GM23338 (cell line): ENCODE data around the gene TMEM207. TPM values are rescaled to one million over a fixed set of nuclear protein-coding genes. Genes with fewer than 3 reads are reported as not detected.

Source experiments
- ATAC-seq: fragments of 200-7000 bp; cut with Tn5 transposase; 3 replicates; pipeline ENCODE4 v1.9.1; 2020
- DNase-seq: peaks from one replicate; pipeline ENCODE4 v3.0.0-alpha.2; 2015; ENCODE audit warnings: low spot score
- H2AFZ ChIP-seq: fragments of 200-600 bp; sonication (generic); 2 replicates; pipeline ENCODE4 v1.8.0; 2016; ENCODE audit warnings: antibody characterized with exemption, mild to moderate bottlenecking, moderate library complexity
- H3F3A ChIP-seq: fragments of 200-600 bp; sonication (generic); replicated peaks from 2 replicates; pipeline ENCODE4 v1.8.0; 2017; ENCODE audit warnings: antibody characterized with exemption, mixed run types, low read depth
- H3K27ac ChIP-seq: fragments of 200-600 bp; sonication (generic); 2 replicates; pipeline ENCODE4 v1.6.1; 2016; ENCODE audit warnings: low read depth
- H3K27me3 ChIP-seq: fragments of 200-600 bp; sonication (generic); 2 replicates; pipeline ENCODE4 v1.8.0; 2016; ENCODE audit warnings: mild to moderate bottlenecking, mixed run types, moderate library complexity; ENCODE audit not compliant: insufficient read depth
- H3K36me3 ChIP-seq: fragments of 200-600 bp; sonication (generic); 2 replicates; pipeline ENCODE4 v1.8.0; 2016; ENCODE audit warnings: mild to moderate bottlenecking; ENCODE audit not compliant: insufficient read depth
- H3K4me1 ChIP-seq: fragments of 200-600 bp; sonication (generic); 2 replicates; pipeline ENCODE4 v1.8.0; 2016; ENCODE audit warnings: mild to moderate bottlenecking, moderate library complexity; ENCODE audit not compliant: insufficient read depth
- H3K4me2 ChIP-seq: fragments of 200-600 bp; sonication (generic); 2 replicates; pipeline ENCODE4 v1.7.1; 2017; ENCODE audit warnings: mixed run types
- H3K4me3 ChIP-seq: fragments of 200-600 bp; sonication (generic); 2 replicates; pipeline ENCODE4 v1.6.1; 2016; ENCODE audit warnings: mixed run types
- H3K79me2 ChIP-seq: fragments of 200-600 bp; sonication (generic); replicated peaks from 2 replicates; pipeline ENCODE4 v1.8.0; 2017; ENCODE audit warnings: mild to moderate bottlenecking; ENCODE audit not compliant: insufficient read depth
- H3K9me2 ChIP-seq: fragments of 200-600 bp; sonication (generic); 2 replicates; pipeline ENCODE4 v1.8.0; 2017; ENCODE audit not compliant: insufficient read depth
- H4K20me1 ChIP-seq: fragments of 200-600 bp; sonication (generic); replicated peaks from 2 replicates; pipeline ENCODE4 v1.8.0; 2017; ENCODE audit warnings: mild to moderate bottlenecking; ENCODE audit not compliant: insufficient read depth
- H3K27ac Mint-ChIP-seq: 2 replicates; pipeline ENCODE4 v1.8.0; 2020; ENCODE audit warnings: inconsistent platforms, mild to moderate bottlenecking, moderate library complexity, mixed read lengths
- H3K27me3 Mint-ChIP-seq: 3 replicates; pipeline ENCODE4 v1.8.0; 2022; ENCODE audit warnings: low read depth, mild to moderate bottlenecking, moderate library complexity, mixed read lengths, inconsistent platforms; ENCODE audit not compliant: insufficient read depth, poor library complexity
- H3K36me3 Mint-ChIP-seq: 3 replicates; pipeline ENCODE4 v1.8.0; 2021; ENCODE audit warnings: low read depth, mild to moderate bottlenecking, inconsistent platforms, moderate library complexity, mixed read lengths
- H3K4me1 Mint-ChIP-seq: 3 replicates; pipeline ENCODE4 v1.8.0; 2020; ENCODE audit warnings: mild to moderate bottlenecking, inconsistent platforms, mixed read lengths
- H3K4me3 Mint-ChIP-seq: 3 replicates; pipeline ENCODE4 v1.8.0; 2021; ENCODE audit warnings: moderate library complexity, mild to moderate bottlenecking, inconsistent platforms, mixed read lengths
- H3K9me3 Mint-ChIP-seq: 3 replicates; pipeline ENCODE4 v1.8.0; 2020; ENCODE audit warnings: moderate library complexity, mild to moderate bottlenecking, inconsistent platforms, mixed read lengths
- JUNB ChIP-seq: IDR thresholded peaks from one replicate; pipeline ENCODE4 v1.6.1; 2016; ENCODE audit warnings: antibody characterized with exemption; ENCODE audit not compliant: unreplicated experiment
- POLR2AphosphoS5 ChIP-seq: IDR thresholded peaks from 2 replicates; pipeline ENCODE4 v1.6.1; 2016; ENCODE audit warnings: antibody characterized with exemption, low read depth
- ZNF114 ChIP-seq: fragments of 250-450 bp; sonication (Bioruptor Pico); IDR thresholded peaks from 2 replicates; pipeline ENCODE4 v1.5.0; 2020; ENCODE audit warnings: mild to moderate bottlenecking, moderate library complexity
- ZNF331 ChIP-seq: fragments of 250-450 bp; sonication (Bioruptor Pico); IDR thresholded peaks from 2 replicates; pipeline ENCODE4 v1.5.0; 2020; ENCODE audit warnings: low read depth, mild to moderate bottlenecking, moderate library complexity
- polyA plus RNA-seq: library from polyadenylated mRNA; unstranded; fragments of >200 nt; fragmentation: Nextera tagmentation; extraction: Ambion mirVana; gene quantifications from 2 replicates; pipeline ENCODE4 v1.2.1, GENCODE V29; 2016
- total RNA-seq: library from RNA; depleted of rRNA; stranded (reverse); fragments of >200 nt; shearing (Covaris generic); gene quantifications from 2 replicates; pipeline ENCODE4 v1.2.3, GENCODE V29; 2014
- TF ChIP-seq, protein P1 (sequence below): fragments of 250-450 bp; sonication (Bioruptor Pico); IDR thresholded peaks from 2 replicates; pipeline ENCODE4 v1.5.0; 2020; ENCODE audit warnings: mild to moderate bottlenecking, moderate library complexity
- TF ChIP-seq, protein P2 (sequence below): IDR thresholded peaks from 2 replicates; pipeline ENCODE4 v1.6.1; 2016; ENCODE audit warnings: antibody characterized with exemption
- TF ChIP-seq, protein P3 (sequence below), 2 experiments: fragments of 200-600 bp in 1 of 2; sonication (generic) in 1 of 2; conservative IDR thresholded peaks; 2 replicates each; pipeline versions ENCODE4 v1.5.1 to v1.6.1; 2016 to 2017; ENCODE audit warnings: antibody characterized with exemption in 2 of 2, low read depth in 2 of 2, mild to moderate bottlenecking in 2 of 2, moderate library complexity in 1 of 2

Gene TMEM207
- total and polyA plus RNA-seq, 2 experiments from 2014 or later: not detected

DNA sequence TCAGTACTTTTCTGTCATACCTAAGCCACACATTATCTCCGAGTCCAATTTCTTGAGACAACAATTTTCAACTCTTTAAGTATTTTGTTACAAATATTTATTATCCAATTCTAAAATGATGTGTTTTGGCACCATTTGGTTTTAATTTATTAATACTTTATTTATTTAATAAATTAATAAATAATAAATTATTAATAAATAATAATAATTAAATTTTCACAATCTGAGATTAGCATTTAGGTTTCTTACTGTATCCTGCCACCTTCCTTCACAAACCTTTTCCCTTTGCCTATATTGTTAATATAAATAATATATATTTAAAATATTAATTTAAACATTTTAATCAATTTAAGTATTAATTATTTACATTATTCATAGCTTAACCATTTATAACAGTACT, 23.9 kb downstream of the TMEM207 start (continued):
- TF ChIP-seq, protein P1, sequence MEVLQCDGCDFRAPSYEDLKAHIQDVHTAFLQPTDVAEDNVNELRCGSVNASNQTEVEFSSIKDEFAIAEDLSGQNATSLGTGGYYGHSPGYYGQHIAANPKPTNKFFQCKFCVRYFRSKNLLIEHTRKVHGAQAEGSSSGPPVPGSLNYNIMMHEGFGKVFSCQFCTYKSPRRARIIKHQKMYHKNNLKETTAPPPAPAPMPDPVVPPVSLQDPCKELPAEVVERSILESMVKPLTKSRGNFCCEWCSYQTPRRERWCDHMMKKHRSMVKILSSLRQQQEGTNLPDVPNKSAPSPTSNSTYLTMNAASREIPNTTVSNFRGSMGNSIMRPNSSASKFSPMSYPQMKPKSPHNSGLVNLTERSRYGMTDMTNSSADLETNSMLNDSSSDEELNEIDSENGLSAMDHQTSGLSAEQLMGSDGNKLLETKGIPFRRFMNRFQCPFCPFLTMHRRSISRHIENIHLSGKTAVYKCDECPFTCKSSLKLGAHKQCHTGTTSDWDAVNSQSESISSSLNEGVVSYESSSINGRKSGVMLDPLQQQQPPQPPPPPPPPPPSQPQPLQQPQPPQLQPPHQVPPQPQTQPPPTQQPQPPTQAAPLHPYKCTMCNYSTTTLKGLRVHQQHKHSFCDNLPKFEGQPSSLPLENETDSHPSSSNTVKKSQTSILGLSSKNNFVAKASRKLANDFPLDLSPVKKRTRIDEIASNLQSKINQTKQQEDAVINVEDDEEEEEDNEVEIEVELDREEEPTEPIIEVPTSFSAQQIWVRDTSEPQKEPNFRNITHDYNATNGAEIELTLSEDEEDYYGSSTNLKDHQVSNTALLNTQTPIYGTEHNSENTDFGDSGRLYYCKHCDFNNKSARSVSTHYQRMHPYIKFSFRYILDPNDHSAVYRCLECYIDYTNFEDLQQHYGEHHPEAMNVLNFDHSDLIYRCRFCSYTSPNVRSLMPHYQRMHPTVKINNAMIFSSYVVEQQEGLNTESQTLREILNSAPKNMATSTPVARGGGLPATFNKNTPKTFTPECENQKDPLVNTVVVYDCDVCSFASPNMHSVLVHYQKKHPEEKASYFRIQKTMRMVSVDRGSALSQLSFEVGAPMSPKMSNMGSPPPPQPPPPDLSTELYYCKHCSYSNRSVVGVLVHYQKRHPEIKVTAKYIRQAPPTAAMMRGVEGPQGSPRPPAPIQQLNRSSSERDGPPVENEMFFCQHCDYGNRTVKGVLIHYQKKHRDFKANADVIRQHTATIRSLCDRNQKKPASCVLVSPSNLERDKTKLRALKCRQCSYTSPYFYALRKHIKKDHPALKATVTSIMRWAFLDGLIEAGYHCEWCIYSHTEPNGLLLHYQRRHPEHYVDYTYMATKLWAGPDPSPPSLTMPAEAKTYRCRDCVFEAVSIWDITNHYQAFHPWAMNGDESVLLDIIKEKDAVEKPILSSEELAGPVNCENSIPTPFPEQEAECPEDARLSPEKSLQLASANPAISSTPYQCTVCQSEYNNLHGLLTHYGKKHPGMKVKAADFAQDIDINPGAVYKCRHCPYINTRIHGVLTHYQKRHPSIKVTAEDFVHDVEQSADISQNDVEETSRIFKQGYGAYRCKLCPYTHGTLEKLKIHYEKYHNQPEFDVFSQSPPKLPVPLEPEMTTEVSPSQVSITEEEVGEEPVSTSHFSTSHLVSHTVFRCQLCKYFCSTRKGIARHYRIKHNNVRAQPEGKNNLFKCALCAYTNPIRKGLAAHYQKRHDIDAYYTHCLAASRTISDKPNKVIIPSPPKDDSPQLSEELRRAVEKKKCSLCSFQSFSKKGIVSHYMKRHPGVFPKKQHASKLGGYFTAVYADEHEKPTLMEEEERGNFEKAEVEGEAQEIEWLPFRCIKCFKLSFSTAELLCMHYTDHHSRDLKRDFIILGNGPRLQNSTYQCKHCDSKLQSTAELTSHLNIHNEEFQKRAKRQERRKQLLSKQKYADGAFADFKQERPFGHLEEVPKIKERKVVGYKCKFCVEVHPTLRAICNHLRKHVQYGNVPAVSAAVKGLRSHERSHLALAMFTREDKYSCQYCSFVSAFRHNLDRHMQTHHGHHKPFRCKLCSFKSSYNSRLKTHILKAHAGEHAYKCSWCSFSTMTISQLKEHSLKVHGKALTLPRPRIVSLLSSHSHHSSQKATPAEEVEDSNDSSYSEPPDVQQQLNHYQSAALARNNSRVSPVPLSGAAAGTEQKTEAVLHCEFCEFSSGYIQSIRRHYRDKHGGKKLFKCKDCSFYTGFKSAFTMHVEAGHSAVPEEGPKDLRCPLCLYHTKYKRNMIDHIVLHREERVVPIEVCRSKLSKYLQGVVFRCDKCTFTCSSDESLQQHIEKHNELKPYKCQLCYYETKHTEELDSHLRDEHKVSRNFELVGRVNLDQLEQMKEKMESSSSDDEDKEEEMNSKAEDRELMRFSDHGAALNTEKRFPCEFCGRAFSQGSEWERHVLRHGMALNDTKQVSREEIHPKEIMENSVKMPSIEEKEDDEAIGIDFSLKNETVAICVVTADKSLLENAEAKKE (CRISPR knock-in tag): no peak
- TF ChIP-seq JUNB: no peak

- peaks cover 4% of the 10 kb centered on the region for H3K27me3 Mint-ChIP-seq
- Histone ChIP-seq H3K36me3 (no peaks in the 10 kb centered on the region), H3K79me2 (no peaks in the 10 kb centered on the region), H3K27ac (no peak overlapping the region), H3K9me2 (no peaks in the 10 kb centered on the region), H2AFZ (no peak overlapping the region), H3K27me3 (no peaks in the 10 kb centered on the region), H3K4me1 (no peaks in the 10 kb centered on the region), H4K20me1 (no peaks in the 10 kb centered on the region), H3F3A (no peaks in the 10 kb centered on the region), H3K4me2 (no peak overlapping the region), H3K4me3 (no peak overlapping the region)
- TF ChIP-seq ZNF331 (CRISPR knock-in tag) (no peak), ZNF114 (CRISPR knock-in tag) (0 out of 2 replicates have a peak, but pooled peaks have one; percentile 42), POLR2AphosphoS5 (no peak)
- TF ChIP-seq, protein P2, sequence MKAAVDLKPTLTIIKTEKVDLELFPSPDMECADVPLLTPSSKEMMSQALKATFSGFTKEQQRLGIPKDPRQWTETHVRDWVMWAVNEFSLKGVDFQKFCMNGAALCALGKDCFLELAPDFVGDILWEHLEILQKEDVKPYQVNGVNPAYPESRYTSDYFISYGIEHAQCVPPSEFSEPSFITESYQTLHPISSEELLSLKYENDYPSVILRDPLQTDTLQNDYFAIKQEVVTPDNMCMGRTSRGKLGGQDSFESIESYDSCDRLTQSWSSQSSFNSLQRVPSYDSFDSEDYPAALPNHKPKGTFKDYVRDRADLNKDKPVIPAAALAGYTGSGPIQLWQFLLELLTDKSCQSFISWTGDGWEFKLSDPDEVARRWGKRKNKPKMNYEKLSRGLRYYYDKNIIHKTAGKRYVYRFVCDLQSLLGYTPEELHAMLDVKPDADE: no peak
- TF ChIP-seq, protein P3, sequence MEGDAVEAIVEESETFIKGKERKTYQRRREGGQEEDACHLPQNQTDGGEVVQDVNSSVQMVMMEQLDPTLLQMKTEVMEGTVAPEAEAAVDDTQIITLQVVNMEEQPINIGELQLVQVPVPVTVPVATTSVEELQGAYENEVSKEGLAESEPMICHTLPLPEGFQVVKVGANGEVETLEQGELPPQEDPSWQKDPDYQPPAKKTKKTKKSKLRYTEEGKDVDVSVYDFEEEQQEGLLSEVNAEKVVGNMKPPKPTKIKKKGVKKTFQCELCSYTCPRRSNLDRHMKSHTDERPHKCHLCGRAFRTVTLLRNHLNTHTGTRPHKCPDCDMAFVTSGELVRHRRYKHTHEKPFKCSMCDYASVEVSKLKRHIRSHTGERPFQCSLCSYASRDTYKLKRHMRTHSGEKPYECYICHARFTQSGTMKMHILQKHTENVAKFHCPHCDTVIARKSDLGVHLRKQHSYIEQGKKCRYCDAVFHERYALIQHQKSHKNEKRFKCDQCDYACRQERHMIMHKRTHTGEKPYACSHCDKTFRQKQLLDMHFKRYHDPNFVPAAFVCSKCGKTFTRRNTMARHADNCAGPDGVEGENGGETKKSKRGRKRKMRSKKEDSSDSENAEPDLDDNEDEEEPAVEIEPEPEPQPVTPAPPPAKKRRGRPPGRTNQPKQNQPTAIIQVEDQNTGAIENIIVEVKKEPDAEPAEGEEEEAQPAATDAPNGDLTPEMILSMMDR (conservative IDR thresholded peaks at IDR 0.05; ENCODE audit: low read depth in 2 of 2): peak; percentile 64 to 78
- no peaks in the 10 kb centered on the region for H3K36me3 Mint-ChIP-seq
- DNase-seq: peak; percentile 86
- ATAC-seq: peak; percentile 98
- H3K4me1 Mint-ChIP-seq: no peaks in the 10 kb centered on the region
- H3K4me3 Mint-ChIP-seq: no peak overlapping the region
- peak overlapping the region; percentile 78; the same call in 1 of the 2 replicates for H3K27ac Mint-ChIP-seq
- peaks cover 3% of the 10 kb centered on the region; the same call in 2 of the 3 replicates for H3K9me3 Mint-ChIP-seq
Measured at GRCh38 chr3:190424478-190425439, 24.9 kb downstream of the TMEM207 start.
